ENCODE results near the gene ANKRD60. TPM values are rescaled to one million over a fixed set of nuclear protein-coding genes. Genes with fewer than 3 reads are reported as not detected.

The ANKRD60 gene
- total RNA-seq, 1 donor from 2014 or later, result not detected

DNA sequence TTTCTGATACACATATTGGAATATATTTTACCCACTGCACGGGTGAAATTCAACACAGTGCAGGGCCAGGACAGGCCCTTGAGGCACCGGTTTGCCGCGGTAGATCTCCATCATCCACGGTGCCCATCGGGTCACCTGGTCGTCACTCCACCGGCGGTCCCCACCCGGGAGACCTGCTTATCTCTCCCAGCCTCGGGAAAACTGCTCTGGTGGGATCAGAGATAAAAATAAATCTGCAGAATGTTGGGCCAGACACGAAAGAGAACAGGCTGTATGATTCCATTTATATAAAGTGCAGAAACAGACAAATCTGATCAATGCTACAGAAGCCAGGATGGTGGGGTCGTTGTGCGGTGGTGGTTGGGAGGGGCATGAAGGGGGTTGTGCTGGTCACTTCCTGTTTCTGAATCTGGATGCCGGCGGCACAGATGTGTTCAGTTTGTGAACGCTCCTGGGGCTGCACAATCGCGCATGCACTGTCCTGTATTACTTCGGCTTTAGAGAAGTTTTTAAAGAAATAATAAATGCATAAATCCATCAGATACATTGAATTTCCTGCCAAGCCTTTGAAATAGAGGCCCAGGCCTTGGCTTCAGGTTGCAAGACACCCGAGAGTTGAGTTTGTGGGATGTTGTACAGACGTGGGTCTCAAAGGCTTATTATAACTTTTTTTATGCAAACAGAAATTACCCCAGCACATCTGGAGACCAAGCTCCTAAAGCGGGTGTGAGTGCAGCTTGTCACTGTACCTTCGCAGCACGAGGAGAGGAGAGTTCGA lies 54.3 kb downstream of the ANKRD60 start:
- ATAC-seq (peak; percentile 69), DNase-seq (no peak)
- intact Hi-C loops (cut with micrococcal nuclease), result no loop called here

DNA sequence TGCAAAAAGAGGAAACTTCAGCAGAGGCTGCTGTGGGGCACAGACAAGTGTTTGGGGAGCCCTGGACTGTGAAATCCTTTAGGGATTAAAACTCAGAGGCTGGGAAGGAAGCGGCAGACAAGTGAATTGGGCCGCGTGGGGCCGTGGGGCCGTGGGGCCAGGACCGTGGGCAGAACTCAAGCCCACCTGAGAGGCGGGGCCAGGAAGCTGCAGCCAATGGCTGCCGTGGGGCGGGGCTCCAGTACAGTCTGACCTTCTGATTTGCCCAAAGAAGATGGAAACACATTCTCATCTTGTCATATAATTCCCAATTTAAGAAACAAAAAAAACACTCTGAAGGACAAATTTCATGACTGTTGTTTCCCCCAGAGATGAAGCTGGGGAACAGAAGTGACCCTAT lies 55.4 kb downstream of the ANKRD60 start:
- intact Hi-C loops (cut with micrococcal nuclease), result no loop called here
- ATAC-seq (no peak), DNase-seq (no peak)

DNA sequence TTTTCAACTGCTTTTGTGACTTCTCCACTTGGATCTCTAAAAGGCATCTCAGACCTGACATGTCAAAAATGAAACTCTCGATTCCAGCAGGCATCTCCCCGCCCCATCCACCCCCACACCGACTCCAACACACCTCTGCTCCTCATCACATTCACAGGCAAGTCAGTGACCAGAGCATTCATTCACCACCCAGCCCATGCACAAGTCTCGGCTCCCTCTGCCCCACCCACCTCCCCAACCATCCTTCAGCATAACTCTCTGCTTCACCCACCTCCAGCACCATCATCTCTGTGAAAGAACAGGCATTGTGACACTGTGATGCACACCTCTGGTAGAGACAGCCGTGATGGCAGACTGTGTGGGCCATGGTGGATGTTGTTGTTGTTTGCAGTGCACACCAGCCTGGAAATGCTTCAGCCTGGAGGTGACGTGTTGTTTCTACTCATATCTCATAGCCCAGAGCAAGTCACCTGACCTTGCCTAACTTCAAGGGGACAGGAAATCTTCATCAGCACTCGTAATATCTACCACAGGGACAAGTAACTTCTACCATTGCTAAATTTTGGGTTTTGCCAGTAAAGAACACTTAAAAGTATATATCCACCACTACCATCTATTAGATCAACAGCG lies 56.5 kb downstream of the ANKRD60 start:
- intact Hi-C loops (cut with micrococcal nuclease), result no loop called here
- DNase-seq (no peak), ATAC-seq (no peak)

DNA sequence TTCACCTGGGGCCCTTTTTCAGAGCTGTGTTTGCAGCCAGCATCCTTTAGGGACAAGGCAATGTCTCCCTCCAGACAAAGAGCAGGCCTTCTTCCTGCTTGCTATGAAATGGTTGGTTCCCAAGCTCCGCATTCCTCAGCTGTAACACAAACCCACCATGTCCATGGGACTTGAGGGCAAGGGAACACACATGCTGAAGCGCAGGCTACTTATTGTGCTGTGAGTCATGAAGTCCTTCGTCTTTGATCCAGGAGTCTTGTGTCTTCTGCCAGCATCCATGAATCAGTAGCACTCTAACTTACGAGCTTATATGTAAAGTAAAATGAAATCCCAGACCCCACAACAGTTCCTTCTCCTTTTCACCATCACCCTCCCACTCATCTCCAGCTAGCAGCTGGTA lies 59.0 kb downstream of the ANKRD60 start:
- intact Hi-C loops (cut with micrococcal nuclease), result no loop called here
- no peak for ATAC-seq
- DNase-seq, result no peak

DNA sequence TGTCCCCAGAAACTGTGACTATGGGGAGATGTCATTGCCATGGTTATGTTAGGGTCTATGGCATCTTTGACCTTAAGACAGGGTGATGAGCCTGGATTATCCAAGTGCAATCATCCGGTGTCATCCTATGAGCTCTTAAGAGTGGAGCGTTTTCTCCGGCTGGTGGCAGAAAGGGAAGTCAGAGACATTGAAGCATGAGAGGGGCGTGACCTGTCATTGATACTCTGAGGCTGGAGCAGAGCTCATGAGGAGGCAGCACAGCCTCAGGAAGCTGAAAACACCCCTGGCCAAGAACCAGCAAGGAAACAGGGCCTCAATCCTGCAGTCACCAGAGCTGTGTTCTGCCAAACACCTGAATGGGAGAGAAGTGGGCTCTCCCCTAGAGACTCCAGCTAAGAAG lies 59.6 kb downstream of the ANKRD60 start:
- intact Hi-C loops (cut with micrococcal nuclease), result no loop called here
- ATAC-seq (no peak), DNase-seq (no peak)

DNA sequence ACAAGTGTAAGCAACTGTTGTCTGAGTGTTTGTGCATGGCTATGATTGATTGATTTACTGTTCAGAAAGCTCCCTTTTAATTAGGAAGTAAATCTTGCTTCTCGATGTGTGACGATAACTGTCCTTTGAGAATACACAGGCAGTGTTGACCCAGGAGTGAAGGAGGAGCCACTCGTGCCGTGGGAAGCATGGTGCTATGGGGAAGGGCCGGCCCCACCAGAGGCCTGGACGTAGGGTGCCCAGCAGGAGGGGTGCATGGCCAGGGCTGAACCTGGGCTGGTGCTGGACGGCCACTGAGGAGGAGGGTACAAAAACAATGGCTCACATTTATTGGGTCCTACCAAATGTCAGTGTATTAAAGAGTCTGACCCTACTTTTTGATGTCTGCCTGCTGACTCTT lies 60.7 kb downstream of the ANKRD60 start:
- intact Hi-C loops (cut with micrococcal nuclease), result no loop called here
- ATAC-seq (no peak), DNase-seq (no peak)

Other genes starting within 250 kb of the ANKRD60 start
- gene RAB22A, start 81.1 kb upstream of the ANKRD60 start, total RNA-seq, result 7.0 TPM
- 74.5 TPM for gene VAPB, start 160.6 kb upstream of the ANKRD60 start, total RNA-seq

All from left ventricle myocardium superior (tissue), 1 donor.